AG09309 (cell line): Measurements from ENCODE around the gene CD79B.

Source experiments
- DNase-seq: peaks from one replicate; pipeline ENCODE4 v3.0.0-alpha.2; 2010; ENCODE audit warnings: low read depth
- H3K4me3 ChIP-seq: 2 replicates; pipeline ENCODE4 v1.5.1; 2011; ENCODE audit warnings: mild to moderate bottlenecking, low read depth, low read length, moderate library complexity; ENCODE audit not compliant: control insufficient read depth
- CTCF ChIP-seq: IDR thresholded peaks from 2 replicates; pipeline ENCODE4 v1.5.1; 2011; ENCODE audit warnings: mild to moderate bottlenecking, low read depth, low read length, inconsistent platforms; ENCODE audit not compliant: insufficient read depth, control insufficient read depth; ENCODE audit errors: missing control alignments

Gene CD79B

DNA sequence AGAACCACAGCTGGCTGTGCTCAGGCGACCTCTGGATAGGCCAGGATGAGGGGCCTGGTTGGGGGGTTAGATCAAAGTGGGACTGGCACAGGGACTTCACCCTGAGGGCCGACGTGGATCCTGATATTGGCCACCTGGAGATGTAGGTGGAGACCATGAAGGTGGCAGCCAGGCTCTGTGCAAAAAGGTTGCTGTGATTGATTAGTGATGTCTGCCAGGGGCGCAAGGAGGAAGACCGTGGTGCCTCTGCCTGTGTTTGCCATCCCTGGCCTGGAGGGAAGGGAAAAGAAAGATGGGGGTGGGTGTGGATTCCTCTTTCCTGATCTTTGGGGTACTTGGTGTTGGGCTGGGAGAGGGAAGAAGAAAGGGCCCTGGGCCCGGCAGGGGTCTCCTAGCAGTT, 41.1 kb upstream of the CD79B start:
- TF ChIP-seq CTCF, result no peak
- no peak for DNase-seq
- no peak overlapping the region for H3K4me3 ChIP-seq

GRCh38 chr17:63972796-63973195, 40.7 kb upstream of the CD79B start, which contains the start of gene SCN4A:
TSS of gene SCN4A (minus strand) at chr17:63972918. CDS start at chr17:63972841, 77 bp downstream.
- no peak for TF ChIP-seq CTCF
- DNase-seq, result no peak
- H3K4me3 ChIP-seq, result no peak within 1 kb of the TSS

GRCh38 chr17:63969278-63969677, 37.1 kb upstream of the CD79B start:
- no peak overlapping the region for H3K4me3 ChIP-seq
- no peak for TF ChIP-seq CTCF
- DNase-seq, result no peak

DNA sequence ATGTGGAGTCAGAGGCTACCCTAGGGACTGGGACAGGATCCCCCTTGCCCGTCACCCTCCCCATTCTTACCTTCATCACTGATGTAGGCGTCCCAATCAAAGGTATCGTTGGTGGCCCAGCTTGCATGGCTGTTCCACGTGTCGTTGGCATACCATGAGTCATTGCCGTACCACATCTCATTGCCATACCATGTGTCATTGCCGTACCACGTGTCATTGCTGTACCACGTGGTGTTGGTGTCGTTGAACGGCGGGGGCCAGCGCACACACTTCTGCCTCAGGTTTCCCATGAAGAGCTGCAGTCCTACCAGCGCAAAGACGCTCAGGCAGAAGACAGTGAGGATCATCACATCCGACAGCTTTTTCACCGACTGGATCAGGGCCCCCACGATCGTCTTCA, 35.8 kb upstream of the CD79B start:
- TF ChIP-seq CTCF, result no peak
- H3K4me3 ChIP-seq, result no peak overlapping the region
- DNase-seq, result no peak

GRCh38 chr17:63966646-63967264, 34.6 kb upstream of the CD79B start:
- H3K4me3 ChIP-seq, result no peak overlapping the region
- DNase-seq, result no peak

DNA sequence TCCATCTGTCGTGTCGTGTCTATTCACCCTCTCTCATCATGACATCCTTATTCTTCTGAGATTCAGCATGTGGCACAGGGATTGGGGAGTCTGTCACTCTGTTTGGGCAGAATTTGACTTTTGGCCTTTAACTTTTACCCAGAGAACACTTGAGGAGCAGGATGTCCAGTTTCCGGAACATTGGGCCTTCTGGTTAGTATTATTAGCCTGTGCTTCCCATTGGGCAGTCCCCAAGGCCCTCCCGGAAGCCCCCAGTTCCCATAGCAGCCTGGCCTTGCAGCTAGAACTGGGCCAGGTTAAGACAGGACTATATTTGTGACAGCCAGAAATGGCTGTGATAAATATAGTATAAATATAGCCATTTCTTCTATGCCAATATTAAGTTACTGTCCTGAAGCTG, 31.0 kb upstream of the CD79B start:
- no peak for TF ChIP-seq CTCF
- no peak for DNase-seq

More at GRCh38 chr17:63966646-63967264, 34.6 kb upstream of the CD79B start:
- no peak for TF ChIP-seq CTCF

DNA sequence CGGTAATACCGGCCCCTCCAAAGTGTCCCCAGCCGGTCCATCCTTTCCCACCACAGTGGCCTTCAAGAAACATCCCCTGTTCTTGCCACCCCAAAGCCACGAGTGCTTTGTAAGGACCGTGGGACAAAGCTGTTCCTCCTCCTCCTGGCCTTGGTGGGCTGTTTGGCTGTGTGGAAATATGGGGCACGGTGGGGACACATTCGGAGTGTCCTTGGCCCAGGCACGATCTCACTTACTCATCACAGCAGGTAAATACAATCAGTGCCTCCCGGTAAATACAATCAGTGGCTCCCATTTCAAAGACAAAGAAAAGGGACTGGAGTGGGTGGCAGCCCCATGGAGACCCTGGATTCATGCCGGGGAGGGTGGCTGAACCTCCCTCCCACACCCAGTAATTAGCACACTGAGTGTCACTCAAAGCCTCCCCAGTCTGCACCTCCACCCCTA, 30.2 kb upstream of the CD79B start:
- TF ChIP-seq CTCF, result no peak
- DNase-seq, result no peak
- no peak overlapping the region for H3K4me3 ChIP-seq

More for the DNA sequence above, 31.0 kb upstream of the CD79B start:
- no peak overlapping the region for H3K4me3 ChIP-seq
